SU-DHL-6 (cell line): ENCODE data around the gene WDR41.

ENCODE experiments used
- H2AFZ ChIP-seq: fragments of 200-600 bp; sonication (generic); 2 replicates; pipeline ENCODE4 v1.6.1; 2014; ENCODE audit warnings: low read depth, mild to moderate bottlenecking, moderate library complexity, mixed read lengths, antibody characterized with exemption, low read length; ENCODE audit not compliant: severe bottlenecking
- H3F3A ChIP-seq: fragments of 200-600 bp; shearing (Covaris generic); 2 replicates; pipeline ENCODE4 v1.6.0; 2016; ENCODE audit warnings: antibody characterized with exemption, mild to moderate bottlenecking; ENCODE audit not compliant: insufficient read depth
- H3K27ac ChIP-seq: fragments of 200-600 bp; sonication (generic); 2 replicates; pipeline ENCODE4 v1.5.1; 2016; ENCODE audit warnings: low read depth, mild to moderate bottlenecking, low read length, moderate library complexity, mixed read lengths
- H3K27me3 ChIP-seq: fragments of 200-600 bp; sonication (generic), shearing (Covaris generic); 2 replicates; pipeline ENCODE4 v1.6.0; 2014; ENCODE audit warnings: mild to moderate bottlenecking, low read length
- H3K36me3 ChIP-seq: fragments of 200-600 bp; sonication (generic); 2 replicates; pipeline ENCODE4 v1.6.1; 2014; ENCODE audit warnings: mild to moderate bottlenecking, low read length, mixed read lengths
- H3K4me2 ChIP-seq: fragments of 300-600, 200-600 bp; shearing (Covaris generic), sonication (generic); 2 replicates; pipeline ENCODE4 v1.6.0; 2014; ENCODE audit warnings: low read length, low read depth, mild to moderate bottlenecking; ENCODE audit not compliant: poor library complexity, severe bottlenecking
- H3K4me3 ChIP-seq: fragments of 200-600 bp; sonication (generic); 2 replicates; pipeline ENCODE4 v1.5.1; 2014; ENCODE audit warnings: antibody characterized with exemption, low read length, mild to moderate bottlenecking, mixed read lengths; ENCODE audit not compliant: insufficient read depth, poor library complexity, severe bottlenecking
- H3K79me2 ChIP-seq: fragments of 200-600 bp; sonication (generic); 2 replicates; pipeline ENCODE4 v1.6.1; 2014; ENCODE audit warnings: mild to moderate bottlenecking, low read length, moderate library complexity; ENCODE audit not compliant: insufficient read depth
- H3K9ac ChIP-seq: fragments of 200-600 bp; sonication (generic); 2 replicates; pipeline ENCODE4 v1.7.0; 2014; ENCODE audit warnings: mild to moderate bottlenecking, low read length
- H3K9me2 ChIP-seq: fragments of 200-600 bp; sonication (generic); replicated peaks from 2 replicates; pipeline ENCODE4 v1.6.1; 2014; ENCODE audit warnings: low read length; ENCODE audit not compliant: insufficient read depth
- H3K9me3 ChIP-seq: fragments of 200-600 bp; sonication (generic); 2 replicates; pipeline ENCODE4 v1.6.1; 2014; ENCODE audit warnings: low read length, mixed read lengths; ENCODE audit not compliant: insufficient read depth
- H4K20me1 ChIP-seq: fragments of 200-600 bp; sonication (generic); 2 replicates; pipeline ENCODE4 v1.6.1; 2014; ENCODE audit warnings: low read depth, mild to moderate bottlenecking, antibody characterized with exemption, low read length, moderate library complexity, mixed read lengths
- CTCF ChIP-seq: fragments of 200-600 bp; sonication (generic); IDR thresholded peaks from one replicate; pipeline ENCODE4 v1.5.1; 2017; ENCODE audit warnings: antibody characterized with exemption, mild to moderate bottlenecking, low read length, moderate library complexity; ENCODE audit not compliant: insufficient read depth, poor library complexity, severe bottlenecking
- EZH2phosphoT487 ChIP-seq: fragments of 200-600 bp; sonication (generic), shearing (Covaris generic); conservative IDR thresholded peaks from 2 replicates; pipeline ENCODE4 v1.6.1; 2018; ENCODE audit warnings: mild to moderate bottlenecking, antibody characterized with exemption, low read length, moderate library complexity, mixed read lengths

The WDR41 gene

GRCh38 chr5:77452351-77452750, 39.8 kb downstream of the WDR41 start:
- no peaks in the 10 kb centered on the region for H3K27me3 ChIP-seq
- H3F3A ChIP-seq: no peaks in the 10 kb centered on the region
- no peak overlapping the region for H3K4me3 ChIP-seq
- H3K9ac ChIP-seq: no peak overlapping the region
- no peak for TF ChIP-seq EZH2phosphoT487
- no peak for TF ChIP-seq CTCF
- H2AFZ ChIP-seq: no peak overlapping the region
- H3K79me2 ChIP-seq: no peaks in the 10 kb centered on the region
- no peaks in the 10 kb centered on the region for H3K9me2 ChIP-seq
- H3K4me2 ChIP-seq: no peak overlapping the region
- H3K9me3 ChIP-seq: no peaks in the 10 kb centered on the region
- no peaks in the 10 kb centered on the region for H4K20me1 ChIP-seq
- peaks cover 46% of the 10 kb centered on the region for H3K36me3 ChIP-seq
- no peak overlapping the region for H3K27ac ChIP-seq

GRCh38 chr5:77449981-77450380, 42.1 kb downstream of the WDR41 start:
- no peaks in the 10 kb centered on the region for H3K27me3 ChIP-seq
- no peak overlapping the region for H3K4me2 ChIP-seq
- H4K20me1 ChIP-seq: no peaks in the 10 kb centered on the region
- no peak overlapping the region for H3K9ac ChIP-seq
- H2AFZ ChIP-seq: no peak overlapping the region
- H3K9me3 ChIP-seq: no peaks in the 10 kb centered on the region
- no peak overlapping the region for H3K4me3 ChIP-seq
- no peaks in the 10 kb centered on the region for H3F3A ChIP-seq
- TF ChIP-seq CTCF (no peak), EZH2phosphoT487 (no peak)
- peaks cover 6% of the 10 kb centered on the region; the same call in 1 of the 2 replicates for H3K79me2 ChIP-seq
- H3K27ac ChIP-seq: no peak overlapping the region
- no peaks in the 10 kb centered on the region for H3K9me2 ChIP-seq
- H3K36me3 ChIP-seq: peaks cover 45% of the 10 kb centered on the region

GRCh38 chr5:77449277-77449676, 42.8 kb downstream of the WDR41 start:
- no peaks in the 10 kb centered on the region for H3K27me3 ChIP-seq
- H3K4me2 ChIP-seq: no peak overlapping the region
- H3K4me3 ChIP-seq: no peak overlapping the region
- H3K79me2 ChIP-seq: peaks cover 6% of the 10 kb centered on the region; the same call in 1 of the 2 replicates
- H3K36me3 ChIP-seq: peaks cover 45% of the 10 kb centered on the region
- no peak overlapping the region for H2AFZ ChIP-seq
- H3K9ac ChIP-seq: no peak overlapping the region
- H3K27ac ChIP-seq: no peak overlapping the region
- H3K9me3 ChIP-seq: no peaks in the 10 kb centered on the region
- H3K9me2 ChIP-seq: no peaks in the 10 kb centered on the region
- no peaks in the 10 kb centered on the region for H4K20me1 ChIP-seq
- no peak for TF ChIP-seq EZH2phosphoT487
- TF ChIP-seq CTCF: no peak
- no peaks in the 10 kb centered on the region for H3F3A ChIP-seq
